Measurements from ENCODE around the gene RAX. TPM values are rescaled to one million over a fixed set of nuclear protein-coding genes. Genes with fewer than 3 reads are reported as not detected.
A peak's percentile ranks its signal among the peaks of the same experiment; 100 is the strongest.

RAX gene
- total RNA-seq, 1 donor from 2014 or later, result not detected

DNA sequence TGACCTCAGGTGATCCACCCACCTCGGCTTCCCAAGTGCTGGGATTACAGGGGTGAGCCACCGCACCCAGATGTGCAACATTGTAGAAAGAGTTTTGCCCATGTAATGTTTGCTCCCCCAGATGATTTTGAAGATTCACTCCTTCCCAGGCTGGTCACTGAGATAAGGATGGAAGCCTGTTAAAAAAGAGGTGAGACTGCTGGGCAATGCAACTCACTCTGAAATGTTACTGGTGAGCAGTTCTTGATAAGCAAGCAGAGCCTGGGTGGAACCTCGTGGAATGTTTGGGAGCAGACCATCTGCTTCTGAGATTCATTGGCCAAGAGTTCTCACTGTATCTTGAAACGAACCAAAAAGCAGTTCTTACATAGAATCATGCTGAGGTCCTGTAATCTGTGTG, 33.6 kb downstream of the RAX start:
- no peak for ATAC-seq

GRCh38 chr18:59238385-59238784, 34.9 kb downstream of the RAX start:
- no peak for ATAC-seq

DNA sequence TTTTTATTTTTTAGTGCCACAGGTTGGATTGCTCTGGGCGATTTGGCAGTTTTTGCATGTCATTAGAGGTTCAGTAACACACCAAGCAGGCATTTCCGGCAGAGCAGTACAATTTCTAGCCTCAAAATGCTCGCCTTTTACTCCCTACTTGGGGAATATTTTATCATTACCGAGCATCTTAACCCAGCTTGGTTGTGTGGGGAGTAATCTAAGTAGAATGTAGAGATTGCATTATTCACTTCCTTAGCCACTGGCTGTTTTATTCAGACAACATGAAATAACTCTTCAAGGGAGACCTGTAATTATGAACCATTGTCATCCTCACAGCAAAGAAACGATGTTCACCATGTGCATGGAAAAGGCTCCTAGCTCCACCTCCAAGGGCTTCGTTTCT, 40.2 kb downstream of the RAX start:
- no peak for ATAC-seq

DNA sequence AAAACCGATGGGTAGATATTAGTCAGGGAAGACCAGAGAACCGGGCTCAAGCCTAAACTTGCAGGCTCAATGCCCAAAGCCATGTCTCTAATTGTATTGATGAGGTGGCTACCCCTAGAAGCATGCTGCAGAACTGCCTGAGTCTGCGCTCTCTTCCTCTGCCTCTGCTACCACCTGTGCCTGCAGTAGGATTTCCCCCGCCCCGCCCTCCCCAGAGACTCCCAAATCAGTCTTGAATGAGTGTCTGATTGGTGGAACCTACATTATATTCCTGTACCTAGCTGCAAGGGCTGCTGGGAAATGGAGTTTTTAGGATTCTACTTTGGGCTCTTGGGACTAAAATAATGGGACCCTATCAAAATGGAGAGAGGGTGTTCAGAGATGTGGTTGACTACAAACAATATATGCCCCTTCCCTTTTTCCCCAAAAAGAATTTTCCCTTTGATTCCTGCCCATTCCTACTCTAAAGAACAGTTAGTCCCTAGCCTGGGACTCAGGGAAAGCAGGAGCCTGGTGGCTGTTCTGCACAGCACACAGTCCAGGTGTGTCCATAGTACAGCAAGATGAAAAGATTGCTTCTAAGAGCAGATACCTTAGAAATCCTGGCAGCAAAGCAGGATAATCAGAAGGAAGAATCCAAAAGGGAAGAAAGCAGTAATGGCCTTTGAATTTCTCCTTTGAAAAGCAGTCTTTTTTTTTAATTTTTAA, 40.8 kb downstream of the RAX start:
- ATAC-seq, result no peak

- no peak for ATAC-seq
Measured at GRCh38 chr18:59231877-59232276, 41.4 kb downstream of the RAX start.

- ATAC-seq, result no peak
Measured at GRCh38 chr18:59231114-59231513, 42.1 kb downstream of the RAX start.

DNA sequence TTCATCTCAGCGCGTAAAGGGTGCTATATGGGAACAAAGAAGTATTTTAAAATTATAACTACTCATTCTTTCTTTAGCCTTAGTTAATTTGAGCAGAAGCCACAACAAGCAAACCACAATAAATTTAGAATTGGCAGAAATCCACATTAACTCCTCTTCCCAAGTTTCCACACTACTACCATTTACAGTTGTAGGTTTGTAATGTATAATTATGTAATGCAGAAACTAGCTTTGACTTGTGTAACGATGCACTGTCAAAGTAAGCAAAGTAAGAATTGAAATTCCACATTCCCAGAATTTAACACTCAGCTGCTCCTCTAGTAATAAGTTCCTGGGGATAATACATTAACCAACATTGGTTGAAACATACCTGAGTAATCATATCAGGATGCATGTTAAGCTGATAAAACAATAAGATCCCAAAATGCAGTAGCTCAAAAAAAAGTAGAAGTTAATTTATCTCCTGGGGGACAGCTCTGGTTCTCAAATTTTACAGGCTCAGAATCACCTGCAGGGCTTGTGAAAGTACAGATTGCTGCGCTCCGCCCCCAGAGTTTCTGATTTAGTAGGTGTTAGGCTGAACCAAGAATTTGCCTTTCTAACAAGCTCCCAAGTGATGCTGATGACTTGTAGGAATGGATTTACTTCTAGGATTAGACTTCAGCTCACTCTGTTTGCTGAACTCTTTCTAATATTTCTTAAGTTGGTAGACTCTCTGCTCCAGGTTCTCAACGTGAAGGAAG, 43.4 kb downstream of the RAX start:
- ATAC-seq, result no peak

- ATAC-seq, result no peak
Measured at GRCh38 chr18:59229191-59229590, 44.1 kb downstream of the RAX start.

GRCh38 chr18:59228351-59228750, 44.9 kb downstream of the RAX start:
- ATAC-seq, result no peak

- ATAC-seq, result no peak
Measured at GRCh38 chr18:59222341-59222740, 50.9 kb downstream of the RAX start.

DNA sequence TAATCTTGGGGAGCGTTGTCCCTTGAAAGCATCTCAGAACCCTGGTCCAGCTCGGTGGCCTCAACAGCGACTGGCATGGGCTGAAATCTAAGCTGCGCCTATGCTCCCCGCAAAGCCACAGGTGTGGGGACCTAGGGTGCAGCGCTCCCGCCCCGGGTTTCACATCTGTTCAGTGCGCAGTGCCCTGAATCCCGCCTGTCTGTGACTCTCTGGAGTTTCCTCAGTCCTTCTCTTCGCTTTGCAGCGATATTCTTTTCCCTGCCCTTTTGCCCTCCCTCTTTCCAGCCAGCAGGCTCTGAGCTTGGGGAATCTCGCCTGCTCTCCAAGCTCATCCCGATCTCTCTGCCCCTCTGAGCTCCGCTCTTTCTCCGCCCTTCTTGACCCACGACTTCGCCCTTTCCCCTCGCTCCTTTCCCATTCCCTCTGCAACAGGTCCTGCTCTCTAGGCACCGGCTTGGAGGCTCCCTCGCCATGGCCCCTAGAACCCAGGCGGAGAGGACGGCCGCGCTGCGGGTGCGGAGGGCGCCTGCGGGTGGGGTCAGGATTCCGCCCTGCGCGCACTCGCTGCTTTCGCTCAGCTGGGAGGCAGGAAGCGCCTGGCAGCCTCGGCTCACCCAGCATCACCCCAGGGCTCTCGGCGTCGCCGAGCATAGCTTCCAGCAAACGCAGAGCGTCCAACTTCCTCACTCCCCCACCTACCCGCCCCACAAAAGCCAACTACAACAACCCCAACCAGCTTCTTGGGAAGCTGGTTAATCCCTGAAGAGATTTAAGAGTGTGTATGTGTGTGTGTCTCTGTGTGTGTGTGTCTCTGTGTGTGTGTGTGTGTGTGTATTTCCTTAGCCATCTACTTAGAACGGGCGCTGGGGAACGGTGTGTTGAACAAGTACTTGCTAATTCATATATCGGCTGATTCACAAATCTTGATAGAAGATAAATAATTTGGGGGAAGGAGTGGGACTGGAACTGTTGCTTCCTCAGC, 52.2 kb downstream of the RAX start:
- ATAC-seq, result no peak

DNA sequence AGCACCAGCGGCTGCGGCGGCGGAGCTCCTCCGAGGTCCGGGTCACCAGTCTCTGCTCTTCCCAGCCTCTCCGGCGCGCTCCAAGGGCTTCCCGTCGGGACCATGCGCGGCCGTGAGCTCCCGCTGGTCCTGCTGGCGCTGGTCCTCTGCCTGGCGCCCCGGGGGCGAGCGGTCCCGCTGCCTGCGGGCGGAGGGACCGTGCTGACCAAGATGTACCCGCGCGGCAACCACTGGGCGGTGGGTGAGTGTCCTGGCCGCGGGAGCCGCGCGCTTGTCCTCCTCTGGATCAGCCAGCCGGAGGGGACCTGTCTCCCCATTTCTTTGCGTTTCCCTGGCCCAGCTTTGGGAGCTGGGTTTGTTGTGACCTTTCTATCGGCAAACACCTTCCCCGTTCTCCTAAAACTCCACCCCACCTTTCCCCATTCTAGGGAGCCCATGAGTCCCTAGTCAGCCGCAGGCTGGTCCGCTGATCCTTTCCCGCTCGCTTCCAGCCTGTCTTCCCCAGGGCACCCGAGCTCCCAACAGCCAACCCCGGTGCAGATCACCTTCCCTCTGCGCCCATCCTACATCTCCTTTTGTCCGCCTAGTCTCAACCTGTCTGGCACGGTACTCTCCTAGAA, 53.0 kb downstream of the RAX start:
- ATAC-seq, result peak; percentile 11

- ATAC-seq, result no peak
Measured at GRCh38 chr18:59219672-59220163, 53.5 kb downstream of the RAX start, which contains the start of gene GRP. TSS of gene GRP (plus strand) at chr18:59220158. CDS start at chr18:59220266, 108 bp downstream.

DNA sequence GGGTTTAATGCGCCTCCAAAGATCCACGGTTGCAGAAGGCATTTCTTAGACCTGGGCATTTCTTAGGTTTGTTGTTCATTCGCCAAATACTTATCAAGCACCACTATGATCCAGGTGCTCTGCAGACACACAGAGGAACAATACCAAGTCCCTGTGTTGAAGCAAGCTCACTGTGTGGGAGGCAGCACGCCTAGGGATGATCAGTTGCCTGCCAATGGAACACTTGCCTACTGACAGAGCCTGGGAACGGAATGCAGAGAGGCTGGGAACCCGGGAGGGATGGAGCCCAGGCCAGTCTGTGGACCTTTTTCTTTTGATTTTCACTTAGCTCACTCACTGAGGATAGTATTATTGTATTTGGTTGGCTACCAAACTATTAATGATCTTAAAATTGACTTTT, 55.2 kb downstream of the RAX start:
- ATAC-seq, result no peak

Other genes with a start within 250 kb of the RAX start
- gene SEC11C, start 133.6 kb downstream of the RAX start, total RNA-seq, result 32.6 TPM
- gene GRP, start 53.3 kb downstream of the RAX start, total RNA-seq, result not detected
- not detected for gene CPLX4, start 45.2 kb upstream of the RAX start, total RNA-seq
- gene LMAN1, start 85.8 kb upstream of the RAX start, total RNA-seq, result 36.1 TPM

Measured in esophagus mucosa (tissue), 1 donor.